AG04450 (cell line): ENCODE data around the gene SLIT3. TPM values are rescaled to one million over a fixed set of nuclear protein-coding genes. Genes with fewer than 3 reads are reported as not detected.

Experiments
- CTCF ChIA-PET: fragments of 300-600, 350-600 bp; formaldehyde crosslinking; extraction: SDS; loops from one replicate; lab custom pipeline; 2022; ENCODE audit warnings: antibody characterized with exemption, inconsistent platforms; lab: Charles Lee
- POLR2A ChIA-PET: fragments of 350-600 bp; formaldehyde crosslinking; extraction: SDS; loops from one replicate; lab custom pipeline; 2021; ENCODE audit warnings: antibody characterized with exemption, inconsistent platforms; lab: Yijun Ruan, JAX
- DNase-seq: peaks from one replicate; pipeline ENCODE4 v3.0.0-alpha.2; 2011; ENCODE audit warnings: low read depth, low spot score
- H3K27ac ChIP-seq: one replicate; pipeline ENCODE4 v1.5.1; 2012; ENCODE audit warnings: low read depth, low read length, control low read depth
- H3K27me3 ChIP-seq: one replicate; pipeline ENCODE4 v1.6.0; 2012; ENCODE audit warnings: low read length; ENCODE audit not compliant: control insufficient read depth, insufficient read depth
- H3K4me3 ChIP-seq: 2 replicates; pipeline ENCODE4 v1.5.1; 2011; ENCODE audit warnings: mild to moderate bottlenecking, low read depth, low read length, control low read depth
- H3K9me3 ChIP-seq: 2 replicates; pipeline ENCODE4 v1.5.1; 2012; ENCODE audit warnings: low read length; ENCODE audit not compliant: control insufficient read depth, insufficient read depth
- polyA plus RNA-seq: library from polyadenylated mRNA; depleted of rRNA; stranded (reverse); fragments of >200 nt; gene quantifications from 2 replicates; pipeline ENCODE4 v1.2.3, GENCODE V29; 2011
- TF ChIP-seq, protein P1 (sequence below): IDR thresholded peaks from 2 replicates; pipeline ENCODE4 v1.5.1; 2011; ENCODE audit warnings: low read depth, low read length, control low read depth, inconsistent platforms

Gene SLIT3
- polyA plus RNA-seq, 1 experiment = 0.26 TPM

DNA sequence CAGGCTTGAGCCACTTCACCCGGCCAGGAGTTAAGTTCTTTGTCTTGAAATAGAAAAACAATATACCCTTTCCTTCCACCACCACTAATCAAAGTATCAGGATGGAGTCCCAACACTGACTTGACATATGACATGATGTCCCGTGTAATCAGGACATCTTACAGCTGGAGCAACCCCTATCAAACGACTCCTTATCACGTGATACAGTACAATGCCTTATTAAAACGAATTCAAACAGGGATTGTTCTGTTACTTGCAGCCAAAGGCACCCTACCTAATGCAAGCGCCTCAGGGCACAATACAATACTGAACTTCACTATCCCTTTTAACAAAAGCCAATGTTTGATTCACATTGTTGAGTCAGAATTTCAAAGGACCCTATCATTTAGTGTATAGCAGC lies 261.3 kb downstream of the SLIT3 start:
- TF ChIP-seq, protein P1, sequence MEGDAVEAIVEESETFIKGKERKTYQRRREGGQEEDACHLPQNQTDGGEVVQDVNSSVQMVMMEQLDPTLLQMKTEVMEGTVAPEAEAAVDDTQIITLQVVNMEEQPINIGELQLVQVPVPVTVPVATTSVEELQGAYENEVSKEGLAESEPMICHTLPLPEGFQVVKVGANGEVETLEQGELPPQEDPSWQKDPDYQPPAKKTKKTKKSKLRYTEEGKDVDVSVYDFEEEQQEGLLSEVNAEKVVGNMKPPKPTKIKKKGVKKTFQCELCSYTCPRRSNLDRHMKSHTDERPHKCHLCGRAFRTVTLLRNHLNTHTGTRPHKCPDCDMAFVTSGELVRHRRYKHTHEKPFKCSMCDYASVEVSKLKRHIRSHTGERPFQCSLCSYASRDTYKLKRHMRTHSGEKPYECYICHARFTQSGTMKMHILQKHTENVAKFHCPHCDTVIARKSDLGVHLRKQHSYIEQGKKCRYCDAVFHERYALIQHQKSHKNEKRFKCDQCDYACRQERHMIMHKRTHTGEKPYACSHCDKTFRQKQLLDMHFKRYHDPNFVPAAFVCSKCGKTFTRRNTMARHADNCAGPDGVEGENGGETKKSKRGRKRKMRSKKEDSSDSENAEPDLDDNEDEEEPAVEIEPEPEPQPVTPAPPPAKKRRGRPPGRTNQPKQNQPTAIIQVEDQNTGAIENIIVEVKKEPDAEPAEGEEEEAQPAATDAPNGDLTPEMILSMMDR = no peak
- Histone ChIP-seq H3K4me3 (no peak overlapping the region), H3K9me3 (no peaks in the 10 kb centered on the region), H3K27me3 (no peaks in the 10 kb centered on the region), H3K27ac (no peak overlapping the region)
- ChIA-PET CTCF (no interaction called here), POLR2A (no interaction called here)
- DNase-seq = no peak

DNA sequence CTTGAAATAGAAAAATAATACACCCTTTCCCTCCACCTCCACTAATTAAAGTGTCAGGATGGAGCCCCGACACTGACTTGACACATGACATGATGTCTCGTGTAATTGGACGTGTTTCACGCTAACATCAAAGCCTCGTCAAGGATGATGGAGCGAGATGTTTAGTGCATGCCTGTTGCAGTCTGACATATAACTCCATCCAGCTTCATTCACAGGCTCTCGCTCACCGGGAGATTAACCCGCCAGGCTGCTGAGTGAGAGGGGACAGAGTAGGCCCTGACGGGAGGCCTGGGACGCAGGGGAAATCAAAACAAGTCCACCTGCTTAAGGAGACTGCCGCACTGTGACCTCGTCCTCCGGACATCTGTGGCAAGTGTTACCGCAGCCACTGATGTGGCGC lies 263.5 kb downstream of the SLIT3 start:
- TF ChIP-seq, protein P1 = no peak
- ChIA-PET CTCF (no interaction called here), POLR2A (no interaction called here)
- Histone ChIP-seq H3K9me3 (no peaks in the 10 kb centered on the region), H3K4me3 (no peak overlapping the region), H3K27ac (no peak overlapping the region), H3K27me3 (no peaks in the 10 kb centered on the region)
- no peak for DNase-seq

DNA sequence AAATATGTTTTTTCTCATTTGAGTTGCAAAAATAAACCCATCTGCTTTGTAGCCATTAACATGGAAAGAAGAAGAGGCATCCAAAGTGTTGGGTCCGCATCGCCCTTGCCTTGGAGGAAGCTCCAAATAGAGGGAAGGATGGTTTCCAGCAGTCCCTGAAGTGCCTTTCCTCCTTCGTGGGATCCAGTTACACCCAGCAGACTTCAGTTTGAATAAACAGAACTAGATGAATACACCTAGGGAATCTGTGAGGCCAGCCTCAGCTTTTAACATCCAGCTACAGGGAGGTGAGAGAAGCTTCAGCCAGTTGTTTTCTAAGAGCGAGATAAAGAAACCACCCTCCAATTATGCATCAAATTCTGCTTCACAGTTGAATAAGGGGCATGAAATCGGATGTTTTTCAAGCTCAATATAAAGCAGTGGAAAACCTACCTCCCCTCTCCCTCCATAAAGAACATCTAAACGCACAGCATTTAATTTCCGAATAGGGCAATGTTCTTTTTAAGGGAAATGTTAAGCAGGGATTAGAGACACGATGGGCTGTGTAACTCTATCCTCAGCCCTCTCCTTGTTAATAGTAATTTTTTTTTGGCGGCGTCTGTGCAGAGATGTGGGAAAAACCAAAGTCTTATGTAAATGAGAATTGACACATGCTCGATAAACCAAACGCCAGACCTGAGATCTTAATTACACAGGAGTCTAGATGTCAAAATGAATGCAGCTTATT lies 264.7 kb downstream of the SLIT3 start:
- H3K27ac ChIP-seq = no peak overlapping the region
- no peak for DNase-seq
- ChIA-PET POLR2A (no interaction called here), CTCF (no interaction called here)
- H3K27me3 ChIP-seq = no peaks in the 10 kb centered on the region
- no peak overlapping the region for H3K4me3 ChIP-seq
- no peaks in the 10 kb centered on the region for H3K9me3 ChIP-seq
- TF ChIP-seq, protein P1 = no peak

DNA sequence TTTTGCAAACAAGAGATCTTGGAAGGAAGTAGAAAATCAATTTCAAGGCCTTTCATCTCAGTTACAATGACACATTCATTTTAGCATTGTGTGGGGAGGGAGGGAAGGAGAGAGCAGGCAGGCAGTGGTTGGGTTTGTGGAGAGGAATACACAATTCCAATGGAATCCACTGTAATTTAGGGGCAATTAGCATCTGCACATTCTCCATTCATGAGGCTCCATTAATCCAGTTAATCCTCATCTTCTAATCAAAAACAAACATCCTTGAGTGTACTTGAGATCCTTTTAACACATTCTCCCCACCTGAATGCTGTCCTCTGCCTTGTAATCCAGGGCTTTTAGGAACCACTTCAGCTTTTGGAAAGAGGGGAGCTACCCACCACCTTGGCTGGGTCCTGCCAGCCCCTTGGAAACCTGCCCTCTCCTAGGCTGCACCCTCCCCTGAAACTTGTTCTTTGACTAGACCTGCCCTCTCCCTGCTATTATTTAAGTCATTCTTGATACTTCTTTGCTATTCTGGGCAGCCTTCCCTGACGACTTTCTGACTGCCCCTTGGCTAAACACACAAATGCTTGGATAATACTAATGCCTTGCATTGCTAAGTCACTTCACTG lies 271.2 kb downstream of the SLIT3 start:
- POLR2A ChIA-PET = no interaction called here
- Histone ChIP-seq H3K27ac (no peak overlapping the region), H3K4me3 (no peak overlapping the region), H3K27me3 (no peaks in the 10 kb centered on the region), H3K9me3 (no peaks in the 10 kb centered on the region)
- DNase-seq = no peak
- CTCF ChIA-PET = no interaction called here
- TF ChIP-seq, protein P1 = no peak

DNA sequence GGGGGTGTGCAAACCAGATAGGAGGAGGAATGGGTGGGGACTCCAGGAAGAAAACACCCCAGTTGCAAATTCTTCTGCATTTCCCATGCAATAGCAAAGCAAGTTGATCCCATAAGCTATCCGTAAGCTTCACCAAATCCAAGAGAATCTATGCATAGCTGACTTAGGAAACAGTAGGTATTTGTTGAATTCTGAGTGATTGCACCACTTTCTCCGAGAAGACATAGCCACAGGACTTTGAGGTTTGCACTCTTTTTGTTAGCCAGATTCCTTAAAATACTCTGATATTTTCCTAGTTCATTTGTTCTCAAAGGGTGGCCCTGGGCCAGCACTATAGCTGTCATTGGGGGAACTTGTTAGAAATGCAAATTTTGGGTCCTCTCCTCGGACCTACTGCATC lies 271.9 kb downstream of the SLIT3 start:
- H3K27ac ChIP-seq = no peak overlapping the region
- DNase-seq = no peak
- no peak overlapping the region for H3K4me3 ChIP-seq
- H3K27me3 ChIP-seq = no peaks in the 10 kb centered on the region
- ChIA-PET CTCF (no interaction called here), POLR2A (no interaction called here)
- TF ChIP-seq, protein P1 = no peak
- no peaks in the 10 kb centered on the region for H3K9me3 ChIP-seq
